GM21576 (cell line): ENCODE data around the gene EML6.
"Not testable (repeated sequence)": the region's sequence is repeated elsewhere in the genome, so short reads cannot be mapped to it uniquely, and the experiment has no call there.

Source experiments
- ATAC-seq: cut with Tn5 transposase; IDR thresholded peaks from one replicate; pipeline ENCODE4 v1.9.1; 2021; ENCODE audit warnings: mild to moderate bottlenecking, moderate library complexity; ENCODE audit not compliant: unreplicated experiment

EML6 gene

DNA sequence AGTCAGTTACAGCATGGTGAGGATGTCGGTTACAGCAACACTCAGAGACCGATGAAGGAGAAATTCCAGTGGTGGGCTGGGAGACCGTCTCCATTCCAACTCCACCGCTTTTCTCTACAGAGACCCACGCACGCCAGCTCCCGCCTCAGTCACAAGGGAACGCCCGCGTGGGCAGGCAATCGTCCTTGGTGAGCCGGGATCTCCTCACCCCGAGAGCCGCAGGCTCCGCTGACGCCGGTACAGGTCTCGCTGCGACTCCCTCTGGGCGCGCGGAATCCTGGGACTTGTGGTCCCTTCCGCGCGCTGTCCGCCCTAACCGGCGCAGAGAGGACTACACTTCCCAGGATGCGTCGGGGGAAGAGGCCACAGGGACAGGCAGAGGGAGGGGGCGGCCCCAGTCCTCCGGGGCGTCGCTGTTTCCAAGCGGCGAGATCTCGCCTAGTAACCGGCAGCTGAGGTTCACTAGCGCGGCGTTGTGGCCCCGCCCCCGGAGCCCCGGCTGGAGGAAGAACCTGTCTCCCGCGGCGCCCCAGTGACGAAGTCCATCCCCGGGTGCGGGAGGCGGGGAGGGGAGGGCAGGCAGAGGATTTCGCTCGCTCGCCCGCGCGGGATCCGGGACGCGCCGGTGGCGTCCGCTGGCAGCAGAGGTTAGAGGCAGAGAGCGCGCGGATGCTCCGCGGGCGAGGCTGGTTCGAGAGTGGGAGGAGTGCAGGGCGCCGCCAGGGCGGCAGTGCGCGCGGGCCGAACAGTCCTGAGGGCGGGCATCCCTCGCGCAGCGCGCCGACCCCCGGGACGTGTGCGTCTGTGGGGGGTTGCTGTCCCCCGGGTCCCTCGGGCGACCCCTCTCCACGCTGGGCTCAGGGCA lies at the start of gene EML6:
EML6 (plus strand) TSS at position 532 of the 865 bp plus-strand sequence. CDS start 1,400 bp downstream, outside the sequence.
- ATAC-seq, result peak; percentile 99

GRCh38 chr2:54675281-54675680 lies 48.2 kb upstream of the EML6 start:
- ATAC-seq, result no peak

DNA sequence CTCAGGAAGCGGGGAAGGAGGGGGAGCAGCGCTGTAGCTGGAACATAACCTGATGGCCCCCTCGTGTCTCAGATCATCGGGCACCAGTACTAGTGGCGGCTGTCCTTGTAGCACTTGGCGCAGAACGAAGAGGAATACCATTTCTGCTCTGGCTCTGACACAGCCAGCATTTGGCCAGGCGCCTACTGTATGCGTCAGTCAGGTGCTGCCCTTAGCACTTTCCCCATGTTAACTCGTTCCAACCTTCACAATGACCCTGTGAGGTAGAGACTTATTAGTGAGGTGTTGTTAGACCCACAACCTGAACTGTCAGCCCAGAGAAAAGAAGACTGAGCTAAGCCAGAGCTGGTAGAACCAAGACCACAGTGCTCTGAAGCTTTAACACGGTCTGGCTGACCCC lies 47.7 kb upstream of the EML6 start:
- no peak for ATAC-seq

GRCh38 chr2:54676656-54677055 lies 46.8 kb upstream of the EML6 start:
- ATAC-seq, result no peak

- no peak for ATAC-seq
Observed at GRCh38 chr2:54677476-54678265, 45.8 kb upstream of the EML6 start.

- no peak for ATAC-seq
Observed at GRCh38 chr2:54678719-54679118, 44.7 kb upstream of the EML6 start.

DNA sequence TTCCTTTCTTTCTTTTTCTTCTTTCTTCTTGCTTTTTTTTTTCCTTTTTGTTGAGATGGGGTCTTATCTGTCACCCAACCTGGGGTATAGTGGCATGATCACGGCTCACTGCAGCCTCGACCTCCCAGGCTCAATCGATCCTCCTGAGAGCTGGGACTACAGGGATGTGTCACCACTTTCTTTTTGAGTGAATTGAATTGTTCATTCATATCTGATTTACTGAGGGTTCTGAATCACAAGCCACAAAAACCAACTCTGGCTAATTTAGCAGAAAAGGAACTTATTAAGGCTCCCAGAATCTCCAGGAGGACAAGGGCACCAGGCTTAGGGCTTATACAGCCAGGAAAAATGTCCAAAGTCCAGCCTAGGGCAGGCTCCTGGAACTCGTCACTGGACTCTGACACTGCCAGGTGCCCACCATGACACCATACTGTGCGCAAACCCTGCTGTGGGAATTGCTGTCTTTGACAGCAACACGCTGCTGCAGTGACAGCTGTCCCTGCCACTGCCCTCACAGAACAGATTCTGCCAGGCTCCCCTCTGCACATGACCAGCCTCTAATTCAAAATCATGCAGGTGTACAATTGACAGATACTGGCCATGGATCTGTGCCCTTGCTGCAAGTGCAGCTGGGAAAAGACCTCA lies 42.9 kb upstream of the EML6 start:
- ATAC-seq, result peak; percentile 42

GRCh38 chr2:54681416-54681815 lies 42.0 kb upstream of the EML6 start:
- no peak for ATAC-seq

DNA sequence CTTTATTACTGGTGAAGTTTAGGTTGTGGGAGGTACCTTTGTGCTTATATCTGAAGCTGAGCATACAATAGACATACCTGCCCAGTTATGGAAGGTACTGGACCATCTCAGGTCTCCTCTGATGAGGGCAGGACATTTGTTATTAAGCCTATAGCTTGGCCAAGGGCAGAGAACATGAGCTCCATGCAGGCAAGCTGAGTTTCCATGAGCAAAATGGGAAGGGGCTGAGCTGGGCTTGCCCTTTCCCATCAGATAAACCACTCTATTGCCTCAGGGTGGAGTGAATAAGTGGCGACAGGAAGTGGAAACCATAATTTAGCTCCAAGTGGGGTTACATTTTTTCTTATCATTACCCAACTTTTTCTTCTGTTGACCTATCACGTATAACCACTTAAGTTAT lies 39.9 kb upstream of the EML6 start:
- ATAC-seq, result no peak

DNA sequence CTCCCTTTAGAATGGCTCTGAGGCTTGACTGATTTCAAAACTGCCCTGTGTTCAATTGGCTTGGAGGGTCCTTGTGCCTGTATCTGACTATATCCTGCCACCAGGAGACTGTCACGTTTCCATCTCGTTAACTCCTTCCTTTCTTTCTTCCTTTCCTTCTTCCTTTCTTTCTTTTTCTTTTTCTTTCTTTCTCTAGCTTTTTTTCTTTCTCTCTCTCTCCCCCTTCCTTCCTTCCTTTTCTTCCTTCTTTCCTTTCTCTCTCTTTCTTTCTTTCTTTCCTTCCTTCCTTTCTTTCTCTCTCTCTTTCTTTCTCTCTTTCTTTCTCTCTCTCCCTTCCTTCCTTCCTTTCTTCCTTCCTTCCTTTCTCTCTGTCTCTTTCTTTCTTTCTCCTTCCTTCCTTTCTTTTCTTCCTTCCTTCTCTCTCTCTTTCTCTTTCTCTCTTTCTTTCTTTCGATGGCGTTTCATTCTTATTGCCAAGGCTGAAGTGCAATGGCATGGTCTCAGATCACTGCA lies 38.1 kb upstream of the EML6 start:
- ATAC-seq, result no peak

- ATAC-seq, result no peak
Observed at GRCh38 chr2:54687595-54688152, 35.8 kb upstream of the EML6 start.

- no peak for ATAC-seq
Observed at GRCh38 chr2:54691445-54692135, 31.9 kb upstream of the EML6 start.

DNA sequence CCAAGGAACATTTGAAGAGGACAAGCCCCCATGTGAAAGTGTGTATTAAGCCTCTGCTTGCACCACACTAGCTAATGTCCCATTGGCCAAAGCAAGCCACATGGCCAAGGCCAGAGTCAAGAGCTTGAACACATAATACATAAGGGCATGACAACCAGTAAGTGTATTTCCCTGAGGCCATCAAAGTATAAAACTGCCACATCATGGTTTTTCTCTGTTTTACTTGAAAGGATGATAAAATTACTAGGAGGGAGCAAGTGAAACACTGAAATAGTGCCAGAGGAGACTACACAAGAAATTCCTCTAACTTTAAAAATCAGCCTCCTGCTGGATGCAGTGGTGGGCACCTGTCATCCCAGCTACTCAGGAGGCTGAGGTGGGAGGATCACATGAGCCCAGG lies 30.9 kb upstream of the EML6 start:
- no peak for ATAC-seq

- ATAC-seq, result no peak
Observed at GRCh38 chr2:54695378-54695777, 28.1 kb upstream of the EML6 start.

GRCh38 chr2:54697934-54698333 lies 25.5 kb upstream of the EML6 start:
- no peak for ATAC-seq

DNA sequence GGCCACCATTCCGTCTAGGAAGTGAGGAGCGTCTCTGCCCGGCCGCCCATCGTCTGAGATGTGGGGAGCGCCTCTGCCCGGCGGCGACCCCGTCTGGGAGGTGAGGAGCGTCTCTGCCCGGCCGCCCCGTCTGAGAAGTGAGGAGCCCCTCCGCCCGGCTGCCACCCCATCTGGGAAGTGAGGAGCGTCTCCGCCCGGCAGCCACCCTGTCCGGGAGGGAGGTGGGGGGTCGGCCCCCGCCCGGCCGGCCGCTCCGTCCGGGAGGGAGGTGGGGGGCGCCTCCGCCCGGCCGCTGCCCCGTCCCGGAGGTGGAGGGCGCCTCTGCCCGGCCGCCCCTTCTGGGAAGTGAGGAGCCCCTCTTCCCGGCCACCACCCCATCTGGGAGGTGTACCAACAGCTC lies 24.5 kb upstream of the EML6 start:
- not testable (repeated sequence) for ATAC-seq

DNA sequence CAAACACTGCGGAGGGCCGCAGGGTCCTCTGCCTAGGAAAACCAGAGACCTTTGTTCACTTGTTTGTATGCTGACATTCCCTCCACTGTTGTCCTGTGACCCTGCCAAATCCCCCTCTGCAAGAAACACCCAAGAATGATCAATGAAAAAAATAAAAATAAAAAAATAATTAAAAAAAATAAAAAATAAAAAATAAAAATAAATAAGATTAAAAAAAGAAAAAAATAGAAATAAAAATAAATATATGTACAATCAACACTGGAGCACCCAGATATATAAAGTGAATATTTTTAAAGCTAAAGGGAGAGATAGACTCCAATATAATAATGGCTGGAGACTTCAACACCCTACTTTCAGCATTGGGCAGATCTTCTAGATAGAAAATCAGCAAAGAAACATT lies 23.8 kb upstream of the EML6 start:
- ATAC-seq, result no peak

DNA sequence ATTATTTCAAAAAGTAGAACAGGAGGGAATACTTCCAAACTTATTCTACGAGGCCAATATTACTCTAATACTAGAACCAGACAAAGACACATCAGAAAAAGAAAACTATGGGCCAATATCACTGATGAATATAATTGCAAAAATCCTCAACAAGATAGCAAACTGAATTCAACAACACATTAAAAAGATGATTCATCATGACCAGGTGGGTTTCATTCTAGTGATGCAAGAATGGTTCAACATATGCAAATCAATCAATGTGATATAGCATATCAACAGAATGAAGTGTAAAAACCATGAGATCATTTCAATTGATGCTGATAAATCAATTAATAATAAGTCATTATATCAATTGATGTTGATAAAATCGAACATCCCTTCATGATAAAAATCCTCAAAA lies 22.4 kb upstream of the EML6 start:
- no peak for ATAC-seq

DNA sequence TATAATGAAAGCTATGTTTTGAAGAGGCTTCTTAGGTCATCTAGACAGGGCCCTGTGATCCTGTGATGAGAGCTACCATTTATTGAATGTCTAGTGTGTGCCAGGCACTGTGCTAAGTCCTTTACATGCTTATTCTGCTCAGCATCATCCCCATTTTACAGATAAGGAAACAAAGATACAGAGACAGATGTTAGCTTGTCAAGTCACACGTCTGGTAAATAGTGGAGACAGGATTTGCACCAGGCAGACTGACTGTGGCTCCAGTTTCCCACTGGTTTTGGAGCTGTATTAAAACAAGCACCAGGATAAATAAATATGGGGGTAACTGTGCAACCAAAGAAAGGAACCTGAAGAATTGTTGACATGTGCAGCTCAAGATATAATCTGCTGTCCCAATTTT lies 19.2 kb upstream of the EML6 start:
- ATAC-seq, result no peak
